ENCODE measurements around the gene TF. TPM values are rescaled to one million over a fixed set of nuclear protein-coding genes. Genes with fewer than 3 reads are reported as not detected.
A peak's percentile ranks its signal among the peaks of the same experiment; 100 is the strongest.

The TF gene
- total RNA-seq, 4 donors from 2014 or later, result 0.70 to 2.4 TPM; not detected in 2

DNA sequence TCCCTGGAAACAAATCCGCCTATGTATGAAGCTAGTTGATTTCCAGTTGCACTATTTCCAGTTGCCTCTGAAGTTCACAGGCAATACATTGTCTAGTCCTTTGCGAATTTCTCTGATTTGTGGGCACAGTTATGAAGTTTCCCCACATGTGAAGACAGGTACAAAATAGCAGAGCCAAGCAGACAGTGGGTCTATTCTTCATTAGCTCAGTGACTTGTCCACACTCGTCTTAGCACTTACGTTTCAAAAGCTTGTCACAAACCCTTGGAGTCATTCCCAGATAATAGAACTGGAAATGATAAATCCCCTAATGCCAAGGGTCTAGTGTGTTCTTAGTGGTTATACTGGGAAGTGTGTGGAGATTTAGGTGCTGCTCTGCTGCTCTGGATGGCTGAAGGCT is 73.9 kb downstream of the TF start:
- no peaks in the 10 kb centered on the region for H3K4me1 ChIP-seq
- H3K4me3 ChIP-seq, result no peak overlapping the region
- no peaks in the 10 kb centered on the region for H3K27me3 ChIP-seq
- peaks cover 0 to 67% (median 0%) of the 10 kb centered on the region in 3 donors for H3K36me3 ChIP-seq
- DNase-seq, result no peak
- no peak overlapping the region for H3K27ac ChIP-seq
- no peaks in the 10 kb centered on the region for H3K9me3 ChIP-seq
- no peak for TF ChIP-seq POLR2A (IDR thresholded peaks at IDR 0.05)
- TF ChIP-seq, protein P1, sequence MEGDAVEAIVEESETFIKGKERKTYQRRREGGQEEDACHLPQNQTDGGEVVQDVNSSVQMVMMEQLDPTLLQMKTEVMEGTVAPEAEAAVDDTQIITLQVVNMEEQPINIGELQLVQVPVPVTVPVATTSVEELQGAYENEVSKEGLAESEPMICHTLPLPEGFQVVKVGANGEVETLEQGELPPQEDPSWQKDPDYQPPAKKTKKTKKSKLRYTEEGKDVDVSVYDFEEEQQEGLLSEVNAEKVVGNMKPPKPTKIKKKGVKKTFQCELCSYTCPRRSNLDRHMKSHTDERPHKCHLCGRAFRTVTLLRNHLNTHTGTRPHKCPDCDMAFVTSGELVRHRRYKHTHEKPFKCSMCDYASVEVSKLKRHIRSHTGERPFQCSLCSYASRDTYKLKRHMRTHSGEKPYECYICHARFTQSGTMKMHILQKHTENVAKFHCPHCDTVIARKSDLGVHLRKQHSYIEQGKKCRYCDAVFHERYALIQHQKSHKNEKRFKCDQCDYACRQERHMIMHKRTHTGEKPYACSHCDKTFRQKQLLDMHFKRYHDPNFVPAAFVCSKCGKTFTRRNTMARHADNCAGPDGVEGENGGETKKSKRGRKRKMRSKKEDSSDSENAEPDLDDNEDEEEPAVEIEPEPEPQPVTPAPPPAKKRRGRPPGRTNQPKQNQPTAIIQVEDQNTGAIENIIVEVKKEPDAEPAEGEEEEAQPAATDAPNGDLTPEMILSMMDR (IDR thresholded peaks at IDR 0.05), result no peak

DNA sequence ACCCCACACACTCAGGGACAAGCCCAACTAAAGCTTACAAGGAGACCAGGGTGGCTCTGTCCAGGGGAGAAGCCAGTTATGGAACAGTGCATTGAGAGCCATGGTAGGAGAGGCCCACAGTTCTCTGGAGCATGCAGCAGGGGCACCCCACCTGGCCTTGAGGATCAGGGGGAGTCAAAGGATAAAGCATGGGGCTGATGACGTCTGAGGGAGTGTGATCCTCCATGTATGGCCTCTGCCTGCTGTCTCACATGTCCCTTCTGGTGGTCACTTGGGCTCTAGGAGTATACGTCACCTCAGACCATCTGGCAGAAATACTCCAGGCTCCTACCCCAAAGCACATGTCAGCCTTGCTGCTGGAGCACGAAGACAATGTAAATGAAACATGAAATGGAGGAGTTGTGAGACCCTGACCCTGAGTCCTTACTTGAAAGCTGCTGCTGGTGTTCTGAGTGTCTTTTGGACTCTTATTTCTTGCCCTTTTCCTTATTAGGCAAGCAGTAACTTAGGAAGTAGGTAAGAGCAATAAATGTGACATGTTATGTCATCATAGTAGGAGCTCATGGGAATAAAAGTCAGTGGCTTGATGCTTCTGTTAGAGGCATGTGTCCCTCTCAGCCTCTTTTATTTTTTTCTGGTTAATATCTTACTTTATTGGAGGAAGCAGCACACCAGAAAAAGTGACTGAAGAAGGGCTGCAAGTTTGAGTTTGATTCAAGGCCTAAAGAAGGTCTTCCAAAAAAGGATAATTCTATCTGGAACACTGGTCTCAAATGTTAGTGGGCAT is 74.9 kb downstream of the TF start:
- Histone ChIP-seq H3K4me1 (no peaks in the 10 kb centered on the region), H3K36me3 (peaks cover 0 to 64% (median 0%) of the 10 kb centered on the region in 3 donors), H3K9me3 (no peaks in the 10 kb centered on the region), H3K27me3 (no peaks in the 10 kb centered on the region), H3K27ac (no peak overlapping the region), H3K4me3 (no peak overlapping the region)
- no peak for DNase-seq
- TF ChIP-seq POLR2A (IDR thresholded peaks at IDR 0.05), result no peak
- TF ChIP-seq, protein P1 (IDR thresholded peaks at IDR 0.05), result no peak

- peaks cover 0 to 55% (median 0%) of the 10 kb centered on the region in 3 donors for H3K36me3 ChIP-seq
- H3K4me3 ChIP-seq, result no peak overlapping the region
- no peaks in the 10 kb centered on the region for H3K9me3 ChIP-seq
- peak; percentile 23 to 76 (median 25) for DNase-seq
- no peak overlapping the region for H3K27ac ChIP-seq
- no peaks in the 10 kb centered on the region for H3K27me3 ChIP-seq
- TF ChIP-seq, protein P1 (IDR thresholded peaks at IDR 0.05), result peak in 2 of 6 experiments; percentile 15 to 16
- no peak for TF ChIP-seq POLR2A (IDR thresholded peaks at IDR 0.05)
- H3K4me1 ChIP-seq, result no peaks in the 10 kb centered on the region
Measured at GRCh38 chr3:133821767-133822638, 75.8 kb downstream of the TF start.

DNA sequence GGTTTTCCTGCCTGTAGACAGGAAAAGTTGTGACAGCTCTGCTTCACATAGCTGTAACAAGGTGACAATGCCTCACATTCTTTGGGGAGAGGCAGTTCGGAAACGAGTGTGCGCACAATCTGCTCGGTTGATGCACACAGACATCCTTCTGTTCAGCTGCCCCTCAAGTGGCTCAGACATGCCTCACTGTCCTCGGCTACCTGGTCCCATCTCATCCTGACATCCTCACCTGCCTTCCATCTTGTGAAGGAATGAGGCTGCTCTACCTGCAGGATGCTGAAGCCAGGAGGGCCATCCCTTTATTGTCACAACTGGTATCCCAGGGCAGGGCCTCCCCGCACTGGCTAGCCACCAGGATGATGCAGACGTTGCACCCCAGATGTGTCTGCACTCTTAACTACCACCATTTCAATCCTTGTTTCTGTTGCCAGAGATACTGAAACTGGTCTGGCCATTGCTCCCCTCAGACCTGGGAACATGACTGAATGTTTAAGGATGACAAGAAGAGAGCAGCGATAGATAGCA is 78.8 kb downstream of the TF start:
- TF ChIP-seq POLR2A (IDR thresholded peaks at IDR 0.05), result no peak
- TF ChIP-seq, protein P1 (IDR thresholded peaks at IDR 0.05), result no peak
- no peak overlapping the region for H3K4me3 ChIP-seq
- no peak overlapping the region for H3K27ac ChIP-seq
- peaks cover 0 to 34% (median 0%) of the 10 kb centered on the region in 3 donors for H3K36me3 ChIP-seq
- DNase-seq, result no peak
- H3K4me1 ChIP-seq, result no peaks in the 10 kb centered on the region
- no peaks in the 10 kb centered on the region for H3K27me3 ChIP-seq
- H3K9me3 ChIP-seq, result no peaks in the 10 kb centered on the region

DNA sequence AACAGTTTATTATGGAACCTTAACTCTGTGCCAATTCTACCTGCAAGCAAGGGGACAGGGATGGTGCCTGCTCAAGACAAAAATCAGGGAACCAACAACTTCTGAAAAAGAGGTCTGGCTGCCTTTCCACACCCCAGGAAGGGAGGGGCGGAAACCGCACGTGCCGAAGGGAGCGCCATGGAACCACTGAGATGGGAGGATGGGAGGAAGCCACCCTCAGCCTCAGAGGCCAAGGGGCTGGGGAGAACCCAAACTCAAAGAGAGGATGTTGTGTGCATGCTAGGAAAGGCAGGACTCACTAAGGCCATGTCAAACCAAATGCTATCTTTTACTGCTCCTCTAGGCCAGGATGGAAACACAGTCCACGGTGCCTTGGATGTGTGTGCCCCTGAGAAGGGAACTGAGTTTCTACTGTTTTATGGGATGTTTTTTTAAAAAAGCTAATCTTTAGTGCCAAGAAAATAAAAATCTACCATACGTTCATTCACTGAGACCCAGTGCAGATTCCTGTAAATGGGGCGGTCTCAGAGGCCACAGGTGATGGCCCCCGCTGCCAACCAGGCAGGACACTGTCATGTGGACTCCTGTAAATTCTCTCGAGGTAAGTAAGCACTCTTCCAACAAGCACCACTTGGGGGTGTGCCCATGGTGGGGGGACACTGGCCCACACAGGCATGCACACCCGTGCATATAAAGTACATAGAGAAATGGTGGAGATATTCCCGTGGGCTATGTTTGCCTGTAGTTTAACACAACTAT is 80.0 kb downstream of the TF start:
- Histone ChIP-seq H3K9me3 (no peaks in the 10 kb centered on the region), H3K4me3 (no peak overlapping the region)
- TF ChIP-seq, protein P1 (IDR thresholded peaks at IDR 0.05), result no peak
- no peak for TF ChIP-seq POLR2A (IDR thresholded peaks at IDR 0.05)

More for the DNA sequence above, 80.0 kb downstream of the TF start:
- no peaks in the 10 kb centered on the region for H3K4me1 ChIP-seq
- no peak for DNase-seq
- H3K27me3 ChIP-seq, result no peaks in the 10 kb centered on the region
- H3K27ac ChIP-seq, result no peak overlapping the region
- peaks cover 0 to 23% (median 0%) of the 10 kb centered on the region in 3 donors for H3K36me3 ChIP-seq
